Islet precursor cell (in vitro differentiated cells): ENCODE measurements around the gene MTAP.
A peak's percentile ranks its signal among the peaks of the same experiment; 100 is the strongest.

Source experiments
- DNase-seq: peaks from one replicate; pipeline ENCODE4 v3.0.0-alpha.2; 2018

Gene MTAP

DNA sequence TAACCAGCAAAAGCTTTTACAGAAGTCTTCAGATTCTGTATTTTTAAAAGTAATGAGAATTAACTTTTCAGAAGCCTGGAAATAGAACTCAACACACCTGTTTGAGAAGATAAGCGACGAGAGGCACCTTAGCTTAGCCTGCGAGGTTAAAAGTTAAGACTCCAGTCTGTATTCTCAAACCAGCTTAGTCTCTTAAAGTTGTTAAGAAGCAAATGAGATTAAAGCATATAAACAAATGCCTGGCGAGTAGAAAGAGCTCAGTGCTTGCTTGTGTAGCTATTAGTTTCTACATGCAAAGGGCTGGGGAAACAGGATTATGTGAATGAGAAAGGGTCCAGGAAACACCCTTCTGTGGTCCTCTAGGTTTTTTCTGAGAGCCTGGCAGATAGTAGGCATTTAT, 51.7 kb downstream of the MTAP start:
- no peak for DNase-seq

GRCh38 chr9:21854594-21854993, 52.2 kb downstream of the MTAP start:
- DNase-seq, result peak; percentile 73

DNA sequence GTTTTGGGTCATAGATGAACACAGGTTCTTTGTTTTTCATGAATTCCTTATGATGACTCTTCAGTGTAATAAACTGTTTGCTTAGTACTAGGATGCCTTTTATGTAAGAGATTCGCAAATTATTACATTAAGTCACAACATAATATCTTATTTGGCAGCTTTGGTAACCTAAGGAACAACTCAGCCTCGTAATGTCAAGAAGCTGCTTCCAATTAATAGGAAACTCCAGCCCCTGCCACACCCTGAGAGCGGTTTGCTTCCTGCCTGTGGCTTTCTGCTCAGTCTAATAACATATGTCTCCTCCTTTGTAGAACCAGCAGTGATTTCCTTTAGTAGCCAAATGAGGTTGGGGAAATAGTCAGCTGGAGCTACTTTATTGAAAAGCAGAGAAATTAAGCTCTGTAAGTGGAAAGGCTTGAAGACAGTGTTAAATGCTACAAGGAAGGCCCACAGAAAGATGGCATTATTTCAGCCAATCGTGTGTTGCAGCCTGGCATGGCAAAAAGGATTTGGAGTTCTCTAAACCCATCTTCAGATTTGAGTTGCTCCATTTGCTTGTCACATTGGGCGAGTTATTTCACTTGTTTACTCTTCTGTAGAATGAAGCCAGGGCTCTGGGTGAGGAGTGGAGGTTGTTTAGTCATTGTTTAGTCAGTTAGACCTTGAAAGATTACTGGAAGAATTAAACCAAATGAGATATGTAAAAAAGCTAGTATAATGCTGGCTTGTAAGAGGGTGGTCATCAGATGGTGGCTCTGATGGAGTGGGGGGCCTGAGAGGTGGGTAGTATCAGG, 54.1 kb downstream of the MTAP start:
- no peak for DNase-seq

DNA sequence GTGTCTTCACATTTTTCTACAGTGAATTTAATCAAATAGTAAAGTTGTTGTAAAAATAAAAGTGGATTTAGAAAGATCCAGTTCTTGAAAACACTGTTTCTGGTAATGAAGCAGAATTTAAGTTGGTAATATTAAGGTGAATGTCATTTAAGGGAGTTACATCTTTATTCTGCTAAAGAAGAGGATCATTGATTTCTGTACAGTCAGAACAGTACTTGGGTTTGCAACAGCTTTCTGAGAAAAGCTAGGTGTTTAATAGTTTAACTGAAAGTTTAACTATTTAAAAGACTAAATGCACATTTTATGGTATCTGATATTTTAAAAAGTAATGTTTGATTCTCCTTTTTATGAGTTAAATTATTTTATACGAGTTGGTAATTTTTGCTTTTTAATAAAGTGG, 60.4 kb downstream of the MTAP start:
- DNase-seq, result no peak

GRCh38 chr9:21864505-21864904, 62.1 kb downstream of the MTAP start:
- no peak for DNase-seq

GRCh38 chr9:21866302-21866701, 63.9 kb downstream of the MTAP start:
- DNase-seq, result no peak

DNA sequence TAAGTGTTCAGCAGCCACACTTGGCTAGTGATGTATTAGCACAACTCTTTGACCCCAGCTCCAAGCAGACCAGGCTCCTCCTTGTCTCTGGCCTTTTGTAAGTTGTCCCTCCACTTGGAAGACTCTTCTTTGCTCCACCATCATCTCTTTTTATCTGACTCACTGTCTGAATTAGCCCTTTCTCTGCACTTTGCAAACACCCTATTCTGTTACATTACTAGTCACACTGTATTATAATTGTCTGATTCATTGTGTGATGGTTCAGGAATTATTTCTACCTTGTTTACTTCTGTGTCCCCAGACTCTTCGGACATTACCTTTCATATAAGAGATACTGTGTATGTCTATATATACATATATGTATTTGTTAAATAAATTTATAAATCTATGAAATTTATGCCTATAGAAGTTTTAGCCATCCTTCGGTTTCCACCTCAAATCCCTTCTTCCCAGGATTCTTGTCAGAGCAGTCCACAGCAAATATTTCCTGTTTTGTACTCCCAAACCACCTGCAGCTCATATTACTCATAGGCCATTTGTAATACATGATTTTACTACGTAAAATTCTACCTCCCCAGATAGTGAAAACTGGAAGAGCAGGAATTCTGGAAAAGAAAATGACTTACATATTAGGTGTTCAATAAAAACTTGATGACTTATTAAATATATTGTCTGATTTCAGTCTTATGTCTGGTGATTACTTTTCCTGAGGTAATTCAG, 69.0 kb downstream of the MTAP start:
- DNase-seq, result no peak

- peak; percentile 83 for DNase-seq
Observed at GRCh38 chr9:21872696-21873095, 70.3 kb downstream of the MTAP start.

- DNase-seq, result no peak
Observed at GRCh38 chr9:21873540-21874221, 71.2 kb downstream of the MTAP start.

DNA sequence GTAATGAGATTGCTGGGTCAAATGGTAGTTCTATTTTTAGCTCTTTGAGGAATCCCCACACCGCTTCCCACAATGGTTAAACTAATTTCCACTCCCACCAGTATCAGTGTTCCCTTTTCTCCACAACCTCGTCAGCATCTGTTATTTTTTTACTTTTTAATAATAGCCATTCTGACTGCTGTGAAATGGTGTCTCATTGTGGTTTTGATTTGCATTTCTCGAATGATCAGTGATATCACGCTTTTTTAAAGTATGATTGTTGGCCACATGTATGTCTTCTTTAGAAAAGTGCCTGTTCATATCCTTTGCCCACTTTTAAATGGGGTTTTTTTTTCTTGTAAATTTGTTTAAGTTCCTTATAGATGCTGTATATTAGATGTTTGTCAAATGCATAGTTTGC, 73.5 kb downstream of the MTAP start:
- DNase-seq, result no peak

DNA sequence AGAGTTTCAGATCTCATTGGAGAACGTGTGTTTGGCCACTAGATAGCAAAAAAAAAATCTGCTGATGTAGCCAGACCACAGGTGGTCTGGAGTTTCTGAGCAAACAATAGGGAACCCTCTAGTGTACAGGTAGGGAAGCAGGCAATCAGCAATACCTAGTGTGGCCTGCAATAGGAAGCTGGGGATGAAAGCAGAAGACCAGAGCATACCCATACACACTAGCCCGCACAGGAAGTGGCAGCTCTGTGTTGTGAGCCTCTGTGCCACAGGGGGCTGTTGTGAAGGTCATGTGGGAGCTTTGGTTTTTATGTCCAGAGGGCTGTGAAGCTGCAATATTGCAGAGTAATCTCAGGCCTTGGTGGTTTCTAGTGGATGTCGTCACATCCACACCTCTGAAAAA, 81.2 kb downstream of the MTAP start:
- DNase-seq, result no peak

DNA sequence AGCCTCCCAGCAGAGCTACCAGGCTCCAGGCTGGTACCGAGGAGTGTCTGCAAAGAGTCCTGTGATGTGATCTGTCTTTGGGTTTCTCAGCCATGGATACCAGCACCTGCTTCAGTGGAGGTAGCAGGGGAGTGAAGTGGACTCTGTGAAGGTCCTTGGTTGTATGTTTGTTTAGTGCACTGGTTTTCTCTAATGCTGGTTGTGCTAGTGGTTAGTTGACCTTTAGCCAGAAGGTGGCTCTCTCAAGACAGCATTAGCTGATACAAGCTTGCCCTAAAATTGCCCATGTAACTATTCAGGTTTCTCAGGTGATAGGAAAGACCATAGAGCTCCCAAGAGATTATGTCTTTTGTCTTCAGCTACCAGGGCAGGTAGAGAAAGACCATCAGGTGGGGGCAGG, 87.2 kb downstream of the MTAP start:
- no peak for DNase-seq

DNA sequence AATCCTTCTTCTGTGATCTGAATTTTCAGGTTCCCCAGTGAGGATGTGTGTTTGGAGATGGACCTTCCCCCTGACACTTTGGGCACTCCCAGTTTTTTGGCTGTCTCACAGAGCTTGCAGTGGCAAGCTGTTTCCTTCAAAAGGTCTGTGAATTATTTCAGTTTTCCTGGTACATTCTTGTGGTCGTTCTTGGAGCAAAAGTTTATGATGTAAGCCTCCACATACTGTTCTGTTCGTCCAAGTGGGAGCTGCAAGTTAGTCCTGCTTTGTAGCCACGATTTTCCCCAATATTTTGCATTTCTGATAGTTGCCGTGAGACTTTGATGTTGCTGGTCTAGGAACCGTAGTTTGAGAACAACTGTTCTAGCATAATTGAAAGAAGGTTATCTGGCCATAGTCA, 88.3 kb downstream of the MTAP start:
- no peak for DNase-seq

- DNase-seq, result no peak
Observed at GRCh38 chr9:21901546-21901945, 99.1 kb downstream of the MTAP start.

GRCh38 chr9:21902136-21902535, 99.7 kb downstream of the MTAP start:
- DNase-seq, result no peak

DNA sequence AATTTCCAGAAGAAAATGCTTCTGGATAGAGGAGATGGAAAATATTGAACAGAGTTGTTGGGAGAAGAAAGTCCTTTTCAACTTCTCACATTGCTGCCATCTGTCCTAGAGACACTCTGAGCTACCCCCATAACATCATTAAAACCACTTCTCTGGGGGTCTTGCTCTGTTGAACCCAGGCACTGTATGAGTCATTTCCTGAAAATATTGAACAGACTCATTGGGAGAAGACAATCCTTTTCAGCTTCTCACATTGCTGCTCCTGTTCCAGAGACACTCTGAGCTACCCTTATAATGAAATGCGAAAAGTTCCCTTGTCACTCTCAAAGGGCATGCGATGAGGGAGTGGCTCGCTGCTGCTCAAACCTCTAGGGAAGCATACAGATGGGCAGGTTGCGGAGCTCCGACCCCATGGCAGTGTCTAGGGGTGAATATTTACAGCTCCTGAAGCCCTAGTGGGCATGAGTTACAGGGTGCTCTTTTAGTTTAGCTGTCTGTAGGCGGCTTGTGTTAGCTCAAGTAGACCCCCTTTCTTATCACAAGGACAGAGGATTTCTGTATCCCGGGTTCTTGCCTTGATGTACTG, 101.0 kb downstream of the MTAP start:
- DNase-seq, result no peak

- DNase-seq, result no peak
Observed at GRCh38 chr9:21904371-21904770, 101.9 kb downstream of the MTAP start.

DNA sequence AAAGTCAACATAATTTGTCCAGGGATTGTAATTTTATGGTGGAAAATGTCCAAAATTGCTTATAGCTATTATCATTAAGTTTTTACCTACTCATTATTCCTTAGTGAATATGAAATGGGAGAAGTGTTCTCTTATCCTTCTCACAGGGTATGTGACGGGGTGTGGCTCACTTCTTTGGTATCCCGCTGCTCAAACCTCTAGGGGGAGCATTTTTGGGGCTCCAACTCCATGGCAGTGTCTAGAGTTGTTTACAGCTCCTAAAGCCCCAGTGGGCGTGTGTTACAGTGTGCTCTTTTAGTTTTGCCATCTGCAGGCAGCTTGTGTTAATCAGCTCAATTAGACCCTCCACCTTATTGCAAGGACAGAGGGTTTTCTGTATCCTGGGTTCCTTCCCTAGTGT, 102.3 kb downstream of the MTAP start:
- DNase-seq, result no peak

DNA sequence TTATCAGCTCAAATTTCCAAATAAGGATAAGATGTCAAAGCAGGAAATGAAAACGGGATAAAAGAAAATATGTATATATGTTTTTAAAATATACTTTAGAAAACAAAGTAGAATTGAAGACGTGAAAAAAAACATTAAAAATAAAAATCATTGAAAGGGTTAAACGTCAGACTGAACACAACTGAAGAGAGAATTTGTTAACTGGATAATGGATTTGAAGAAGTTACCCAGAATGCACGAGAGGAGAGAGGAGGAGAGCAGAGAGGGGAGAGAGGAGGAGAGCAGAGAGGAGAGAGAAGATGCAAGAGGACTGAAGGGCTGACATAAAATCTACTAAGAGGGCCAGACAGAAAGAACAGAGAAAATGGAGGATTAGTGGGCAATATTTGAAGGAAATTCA, 103.8 kb downstream of the MTAP start:
- DNase-seq, result no peak

DNA sequence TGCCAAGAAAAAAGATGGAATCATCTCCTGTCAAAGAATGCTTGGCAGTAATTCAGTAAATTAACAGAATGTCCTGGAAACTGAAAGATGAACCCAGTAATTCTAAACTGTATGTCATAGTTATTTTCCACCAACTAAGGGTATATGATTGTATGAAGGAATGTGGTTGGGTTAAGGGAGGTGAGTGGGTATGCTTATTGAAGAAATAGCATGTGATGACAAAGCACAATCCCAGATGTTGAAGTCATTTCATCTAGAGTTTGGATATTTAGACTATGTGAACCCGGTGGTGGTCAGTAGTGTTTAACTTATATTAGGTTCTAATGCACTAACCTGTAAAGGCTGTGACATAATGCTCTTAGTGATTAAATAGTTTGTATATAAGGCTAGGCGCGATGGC, 104.4 kb downstream of the MTAP start:
- DNase-seq, result no peak

DNA sequence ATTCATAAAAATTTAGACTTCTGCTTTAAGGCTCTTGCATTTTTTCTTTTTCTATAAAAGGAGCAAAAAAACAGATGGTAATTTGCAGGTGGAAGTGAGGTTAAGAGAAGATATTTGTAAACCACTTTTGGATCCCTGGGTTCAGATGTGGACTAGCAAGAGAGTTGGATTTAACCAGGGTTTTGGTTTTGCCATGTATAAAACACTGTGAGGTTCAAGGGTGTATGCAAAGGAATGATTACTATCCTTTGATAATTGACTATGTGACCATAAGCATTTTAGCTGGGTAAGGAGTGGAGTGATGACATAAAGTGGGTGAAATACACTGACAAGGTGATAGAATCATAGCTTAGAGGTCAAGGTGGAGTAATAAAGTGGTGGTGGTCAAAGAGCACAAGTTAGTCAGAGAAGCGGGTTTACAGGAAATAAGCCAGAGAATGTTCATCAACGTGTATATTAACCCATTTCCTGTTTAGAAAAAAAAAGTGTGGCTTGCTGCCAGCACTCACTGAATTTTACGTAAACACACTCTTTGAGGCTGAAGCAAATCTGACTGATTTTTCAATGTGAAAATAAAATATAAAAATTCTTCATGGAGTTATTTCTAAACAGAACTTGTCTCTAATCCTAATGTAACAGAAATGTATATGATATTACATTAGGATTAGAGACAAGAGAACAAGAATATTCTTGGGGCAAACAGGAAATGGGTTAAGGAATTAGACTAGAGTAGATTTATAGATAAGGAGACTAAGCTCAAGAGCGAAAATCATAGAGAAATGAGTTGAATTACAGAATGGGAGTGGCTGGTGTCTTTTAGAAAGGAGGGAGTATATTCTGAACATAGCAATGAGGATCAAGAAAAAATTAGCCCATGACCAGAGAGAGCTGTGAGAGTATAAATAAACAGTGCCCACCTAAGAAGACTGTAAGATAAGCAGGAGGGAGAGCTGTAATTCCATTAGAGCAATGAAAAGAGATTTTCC, 117.2 kb downstream of the MTAP start:
- DNase-seq, result no peak

GRCh38 chr9:21923694-21924093, 121.3 kb downstream of the MTAP start:
- no peak for DNase-seq
